ENCODE results near the gene RNF144A. TPM values are rescaled to one million over a fixed set of nuclear protein-coding genes. Genes with fewer than 3 reads are reported as not detected.

The RNF144A gene
- total RNA-seq, 1 donor from 2014 or later = 34.7 TPM

GRCh38 chr2:7071154-7071553, 153.9 kb downstream of the RNF144A start:
- intact Hi-C loops (cut with micrococcal nuclease) = no loop called here

- intact Hi-C loops (cut with micrococcal nuclease) = no loop called here
Measured at GRCh38 chr2:7071916-7072556, 154.8 kb downstream of the RNF144A start.

- intact Hi-C loops (cut with micrococcal nuclease) = no loop called here
Measured at GRCh38 chr2:7073901-7074300, 156.7 kb downstream of the RNF144A start.

- intact Hi-C loops (cut with micrococcal nuclease) = no loop called here
Measured at GRCh38 chr2:7075834-7076233, 158.6 kb downstream of the RNF144A start.

GRCh38 chr2:7077660-7078267, 160.6 kb downstream of the RNF144A start:
- intact Hi-C loops (cut with micrococcal nuclease) = no loop called here

- intact Hi-C loops (cut with micrococcal nuclease) = loop anchor here (1.0 kb wide), 2 partner anchors 187 to 258 kb away; no protein-coding TSS in a partner anchor
Measured at GRCh38 chr2:7083580-7084509, 166.6 kb downstream of the RNF144A start.

GRCh38 chr2:7084601-7085000, 167.4 kb downstream of the RNF144A start:
- intact Hi-C loops (cut with micrococcal nuclease) = loop anchor here (1.0 kb wide), 2 partner anchors 187 to 258 kb away; no protein-coding TSS in a partner anchor

GRCh38 chr2:7089284-7089683, 172.1 kb downstream of the RNF144A start:
- intact Hi-C loops (cut with micrococcal nuclease) = no loop called here

GRCh38 chr2:7089898-7090510, 172.8 kb downstream of the RNF144A start:
- intact Hi-C loops (cut with micrococcal nuclease) = no loop called here

GRCh38 chr2:7093376-7093775, 176.2 kb downstream of the RNF144A start:
- intact Hi-C loops (cut with micrococcal nuclease) = no loop called here

Other genes with a start within 250 kb of the RNF144A start
- gene CMPK2, start 51.5 kb upstream of the RNF144A start, total RNA-seq = 52.8 and 57.7 TPM in 2 replicates
- gene RSAD2, start 39.6 kb upstream of the RNF144A start, total RNA-seq = 62.0 and 62.2 TPM in 2 replicates